Esophagus squamous epithelium (tissue), 5 donors: ENCODE data around the gene LENG8. TPM values are rescaled to one million over a fixed set of nuclear protein-coding genes. Genes with fewer than 3 reads are reported as not detected.

Experiments used
- DNase-seq: peaks from one replicate; lab custom pipeline; 2025; lab: John Stamatoyannopoulos, UW
- H3K27ac ChIP-seq, 4 donors: fragments of 200-600 bp; sonication (generic); one replicate each; pipeline ENCODE4 v1.5.1; 2016 to 2019; ENCODE audit warnings: mild to moderate bottlenecking in 1 of 4
- H3K27me3 ChIP-seq, 4 donors: fragments of 200-600 bp; sonication (generic); 1 replicate in 3 of 4; 2 replicates in 1 of 4; pipeline versions ENCODE4 v1.5.1 to v1.6.0; 2017 to 2021; ENCODE audit warnings: antibody characterized with exemption in 1 of 4
- H3K36me3 ChIP-seq, 3 donors: fragments of 200-600 bp; sonication (generic); one replicate each; pipeline ENCODE4 v1.5.1; 2016 to 2019
- H3K4me1 ChIP-seq, 3 donors: fragments of 200-600 bp; sonication (generic); one replicate each; pipeline ENCODE4 v1.5.1; 2017 to 2019
- H3K4me3 ChIP-seq, 4 donors: fragments of 200-600 bp; sonication (generic); 1 replicate in 3 of 4; 2 replicates in 1 of 4; pipeline ENCODE4 v1.5.1; 2016 to 2019; ENCODE audit warnings: mild to moderate bottlenecking in 2 of 4, moderate library complexity in 1 of 4
- H3K9me3 ChIP-seq, 3 donors: fragments of 200-600 bp; sonication (generic); one replicate each; pipeline ENCODE4 v1.5.1; 2016 to 2019
- CTCF ChIP-seq, 6 experiments: fragments of 450-650 bp in 4 of 6; fragments of 200-600 bp in 2 of 6; sonication (generic) in 2 of 6; IDR thresholded peaks; one replicate each; pipeline ENCODE4 v1.5.1; 2016 to 2019; ENCODE audit warnings: antibody characterized with exemption in 6 of 6, mild to moderate bottlenecking in 4 of 6, moderate library complexity in 4 of 6
- POLR2A ChIP-seq, 4 donors: fragments of 450-650 bp; IDR thresholded peaks; one replicate each; pipeline ENCODE4 v1.6.1; 2017; ENCODE audit warnings: antibody characterized with exemption in 4 of 4, mild to moderate bottlenecking in 4 of 4, moderate library complexity in 3 of 4
- WGBS, 2 donors: methylation state at CpG; one replicate each; pipeline ENCODE4 v1.1.5; 2018; 5-methylcytosine and 5-hydroxymethylcytosine counted together
- intact Hi-C: fragments of 100-400 bp; cut with DNase I; formaldehyde crosslinking; loops from one replicate; pipeline ENCODE4 v1.15.0; 2022
- total RNA-seq, 4 donors: library from RNA; depleted of rRNA; stranded (reverse); fragments of >200 nt; gene quantifications; one replicate each; pipeline ENCODE4 v1.1.0, GENCODE V29; 2016
- donor health status: DM: yes; HTN: yes; CAD: no.

Gene LENG8
- total RNA-seq, 4 donors from 2014 or later, result 22.9 to 95.2 (median 49.6) TPM

DNA sequence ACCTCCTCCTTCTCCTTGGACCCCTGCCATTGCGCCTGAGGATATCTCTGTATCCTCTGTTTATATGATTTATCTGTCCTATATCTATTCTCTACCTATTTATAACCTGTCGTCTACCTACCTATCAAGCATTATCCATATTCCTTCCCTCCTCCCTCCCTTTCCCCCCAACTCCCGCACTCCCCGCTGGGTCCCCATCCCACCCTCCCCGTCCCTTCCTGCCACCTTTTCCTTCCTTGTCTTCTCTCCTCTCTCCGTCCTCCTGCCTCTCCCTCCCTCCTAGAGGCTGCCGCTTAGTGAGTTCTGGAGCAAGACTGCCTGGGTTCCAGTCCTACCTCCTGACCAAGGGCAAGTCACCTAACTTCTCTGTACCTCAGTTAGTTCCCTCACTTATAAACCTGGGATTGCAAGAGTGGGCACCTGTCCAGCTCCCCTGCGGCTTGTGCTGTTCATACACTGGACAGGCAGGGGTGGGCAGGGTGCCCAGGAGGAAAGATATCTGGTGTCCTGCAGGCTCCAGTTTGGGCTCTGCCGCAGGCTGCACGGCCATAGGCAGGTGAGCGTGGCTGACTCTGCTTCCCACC, 17.7 kb upstream of the LENG8 start:
- Histone ChIP-seq H3K36me3 (no peaks in the 10 kb centered on the region), H3K4me3 (peak overlapping the region in 3 of 4 donors; percentile 32 to 56 (median 36)), H3K27me3 (peaks cover 4 to 62% (median 16%) of the 10 kb centered on the region in 4 donors), H3K4me1 (peaks cover 19 to 53% (median 26%) of the 10 kb centered on the region in 3 donors), H3K27ac (peak overlapping the region in 2 of 4 donors; percentile 26 to 38), H3K9me3 (no peaks in the 10 kb centered on the region)
- intact Hi-C loops, result no loop called here
- no peak for TF ChIP-seq CTCF (IDR thresholded peaks at IDR 0.05)
- no peak for TF ChIP-seq POLR2A (IDR thresholded peaks at IDR 0.05)
- 8 to 9% methylated on average over 7 of the region's 11 CpGs for WGBS, 2 donors
- no peak for DNase-seq

DNA sequence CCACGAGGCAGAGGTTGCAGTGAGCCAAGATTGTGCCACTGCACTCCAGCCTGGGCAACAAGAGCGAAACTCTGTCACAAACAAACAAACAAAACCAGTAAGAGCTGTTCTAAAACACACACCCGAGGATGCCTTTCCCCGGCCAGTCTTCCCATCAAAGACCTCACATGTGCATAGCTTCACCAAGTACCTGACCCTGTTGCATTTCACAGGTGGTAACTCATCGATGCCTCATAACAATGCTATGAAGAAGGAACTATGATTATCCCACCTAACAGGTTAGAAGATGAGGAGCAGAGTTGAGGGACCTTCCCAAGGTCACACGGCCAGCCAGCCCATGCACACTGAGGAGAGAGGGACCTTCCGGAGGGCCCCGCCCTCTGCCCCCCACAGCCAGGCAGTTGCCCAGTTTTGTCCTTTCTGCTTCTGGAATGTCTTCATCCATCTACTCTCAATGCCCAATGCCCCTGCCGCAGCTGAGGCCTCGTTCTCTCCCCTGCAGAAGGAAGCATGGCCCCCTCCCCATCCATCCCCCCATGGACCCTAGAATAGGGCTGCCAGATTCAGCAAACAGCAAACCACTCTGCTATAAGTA, 16.8 kb upstream of the LENG8 start:
- Histone ChIP-seq H3K9me3 (no peaks in the 10 kb centered on the region), H3K4me1 (peaks cover 19 to 53% (median 26%) of the 10 kb centered on the region in 3 donors), H3K27me3 (peaks cover 4 to 56% (median 16%) of the 10 kb centered on the region in 4 donors), H3K36me3 (no peaks in the 10 kb centered on the region), H3K27ac (peak overlapping the region in 2 of 4 donors; percentile 26 to 38), H3K4me3 (no peak overlapping the region)
- intact Hi-C loops, result no loop called here
- no peak for TF ChIP-seq CTCF (IDR thresholded peaks at IDR 0.05)
- no peak for TF ChIP-seq POLR2A (IDR thresholded peaks at IDR 0.05)
- 49 to 59% methylated on average over 9 of the region's 10 CpGs for WGBS, 2 donors
- DNase-seq, result no peak

DNA sequence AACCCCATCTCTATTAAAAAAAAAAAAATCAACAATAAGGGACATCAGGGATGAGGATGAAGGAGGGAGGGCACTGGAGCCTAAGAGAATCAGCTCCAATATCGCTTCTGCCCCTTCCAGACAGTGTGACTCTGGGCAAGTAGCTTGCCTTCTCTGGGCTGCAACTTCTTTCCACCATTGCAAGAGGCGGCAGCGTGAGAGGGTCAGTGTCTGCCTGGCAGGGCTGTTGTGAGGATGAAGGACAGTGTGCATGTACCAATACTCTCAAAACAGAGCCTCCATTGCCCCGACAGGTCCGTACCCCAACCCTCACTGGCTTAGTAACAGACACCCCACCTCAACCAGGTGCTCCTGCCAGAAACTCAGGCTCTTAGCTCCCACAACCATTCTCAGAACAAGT, 15.3 kb upstream of the LENG8 start:
- TF ChIP-seq POLR2A (IDR thresholded peaks at IDR 0.05), result no peak
- TF ChIP-seq CTCF (IDR thresholded peaks at IDR 0.05), result no peak
- WGBS, 2 donors, result 73 to 86% methylated on average over 5 of the region's 5 CpGs
- Histone ChIP-seq H3K4me3 (no peak overlapping the region), H3K27me3 (peaks cover 4 to 45% (median 16%) of the 10 kb centered on the region in 4 donors), H3K9me3 (no peaks in the 10 kb centered on the region), H3K27ac (no peak overlapping the region), H3K36me3 (no peaks in the 10 kb centered on the region), H3K4me1 (peaks cover 19 to 56% (median 26%) of the 10 kb centered on the region in 3 donors)
- no peak for DNase-seq
- intact Hi-C loops, result no loop called here

- intact Hi-C loops, result no loop called here
- peaks cover 19 to 62% (median 26%) of the 10 kb centered on the region in 3 donors for H3K4me1 ChIP-seq
- no peak overlapping the region for H3K27ac ChIP-seq
- WGBS, 2 donors, result 49 to 62% methylated on average over 10 to 15 of the region's 23 CpGs
- H3K4me3 ChIP-seq, result no peak overlapping the region
- TF ChIP-seq CTCF (IDR thresholded peaks at IDR 0.05), result no peak
- no peak for DNase-seq
- no peaks in the 10 kb centered on the region for H3K9me3 ChIP-seq
- no peaks in the 10 kb centered on the region for H3K36me3 ChIP-seq
- H3K27me3 ChIP-seq, result peaks cover 4 to 39% (median 14%) of the 10 kb centered on the region in 4 donors
These were observed 14.7 kb upstream of the LENG8 start for GRCh38 chr19:54434112-54434872.

- Histone ChIP-seq H3K36me3 (no peaks in the 10 kb centered on the region), H3K4me1 (peaks cover 19 to 61% (median 26%) of the 10 kb centered on the region in 3 donors), H3K27me3 (peaks cover 4 to 33% (median 10%) of the 10 kb centered on the region in 4 donors), H3K27ac (no peak overlapping the region), H3K9me3 (no peaks in the 10 kb centered on the region), H3K4me3 (no peak overlapping the region)
- TF ChIP-seq POLR2A (IDR thresholded peaks at IDR 0.05), result no peak
- TF ChIP-seq CTCF (IDR thresholded peaks at IDR 0.05), result no peak
- DNase-seq, result no peak
- intact Hi-C loops, result no loop called here
- 10 to 20% methylated on average over 4 to 8 of the region's 11 CpGs for WGBS, 2 donors
These were observed 14.2 kb upstream of the LENG8 start for GRCh38 chr19:54434873-54435214.
